Measurements from ENCODE around the gene MMD.

GRCh38 chr17:55395803-55396505 lies 25.7 kb downstream of the MMD start:
- TF ChIP-seq POLR2A (IDR thresholded peaks at IDR 0.05; ENCODE audit: low read depth, low read length) (no peak), TAF1 (IDR thresholded peaks at IDR 0.05; ENCODE audit: low read depth, low read length) (no peak)
